H1 (cell line): ENCODE results near the gene ZBTB16. TPM values are rescaled to one million over a fixed set of nuclear protein-coding genes. Genes with fewer than 3 reads are reported as not detected.

Experiments
- CTCF ChIA-PET: fragments of 300-600 bp; sonication (Branson Sonifier 250); formaldehyde crosslinking; loops from one replicate; lab custom pipeline; 2021; ENCODE audit not compliant: partially characterized antibody; lab: Charles Lee
- POLR2A ChIA-PET: fragments of 300-600 bp; sonication (Branson Sonifier 250); formaldehyde crosslinking; loops from one replicate; lab custom pipeline; 2021; ENCODE audit warnings: inconsistent platforms; ENCODE audit not compliant: partially characterized antibody; lab: Charles Lee
- DNase-seq, 2 experiments: peaks; one replicate each; pipeline versions ENCODE4 v3.0.0 to v3.0.0-alpha.2; 2010 to 2022; ENCODE audit warnings: low spot score in 2 of 2, low read depth in 1 of 2, mixed read lengths in 1 of 2
- FAIRE-seq: peaks from 2 replicates; lab custom pipeline; 2011; peaks lifted over from hg19 to GRCh38; lab: Jason Lieb, UNC
- H2AFZ ChIP-seq: 2 replicates; pipeline ENCODE4 v1.8.1; 2012; ENCODE audit warnings: low read length, inconsistent platforms
- H2AK5ac ChIP-seq: 2 replicates; pipeline ENCODE4 v1.6.1; 2013; ENCODE audit warnings: low read depth, low read length
- H2BK120ac ChIP-seq: replicated peaks from 2 replicates; pipeline ENCODE3; 2013; ENCODE audit warnings: low read depth, low read length, inconsistent platforms
- H2BK12ac ChIP-seq: 2 replicates; pipeline ENCODE4 v1.6.1; 2013; ENCODE audit warnings: low read depth, low read length
- H2BK15ac ChIP-seq: 2 replicates; pipeline ENCODE4 v1.6.1; 2013; ENCODE audit warnings: low read length
- H2BK20ac ChIP-seq: 2 replicates; pipeline ENCODE4 v1.6.1; 2013; ENCODE audit warnings: low read length
- H2BK5ac ChIP-seq: 2 replicates; pipeline ENCODE4 v1.6.1; 2013; ENCODE audit warnings: low read depth, low read length
- H3K14ac ChIP-seq: 2 replicates; pipeline ENCODE4 v1.6.1; 2013; ENCODE audit warnings: inconsistent platforms; ENCODE audit not compliant: insufficient read length
- H3K18ac ChIP-seq: 2 replicates; pipeline ENCODE4 v1.6.1; 2013; ENCODE audit warnings: low read length; ENCODE audit errors: extremely low read depth
- H3K23ac ChIP-seq: 2 replicates; pipeline ENCODE4 v1.6.1; 2013; ENCODE audit warnings: inconsistent platforms; ENCODE audit not compliant: insufficient read length
- H3K23me2 ChIP-seq: 2 replicates; pipeline ENCODE4 v1.6.1; 2013; ENCODE audit warnings: low read depth, low read length
- H3K27ac ChIP-seq: 2 replicates; pipeline ENCODE4 v1.6.1; 2011; ENCODE audit warnings: low read depth, low read length, inconsistent platforms
- H3K27me3 ChIP-seq, 4 experiments: replicated peaks in 1 of 4; 1 replicate in 1 of 4; 2 replicates in 3 of 4; pipeline versions ENCODE4 v1.6.1 to v1.8.1; 2011 to 2013; ENCODE audit warnings: low read length in 3 of 4, mild to moderate bottlenecking in 3 of 4, inconsistent platforms in 2 of 4, mixed read lengths in 2 of 4, moderate library complexity in 1 of 4; ENCODE audit not compliant: control insufficient read depth in 3 of 4, insufficient read depth in 3 of 4; ENCODE audit errors: extremely low read depth in 1 of 4
- H3K36me3 ChIP-seq, 4 experiments: 2 replicates each; pipeline versions ENCODE4 v1.6.1 to v1.8.1; 2011 to 2013; ENCODE audit warnings: mild to moderate bottlenecking in 4 of 4, low read length in 3 of 4, moderate library complexity in 2 of 4, control low read depth in 1 of 4, inconsistent platforms in 1 of 4; ENCODE audit not compliant: insufficient read depth in 4 of 4, control insufficient read depth in 2 of 4
- H3K4ac ChIP-seq: replicated peaks from 2 replicates; pipeline ENCODE3; 2013; ENCODE audit warnings: low read length, low read depth, mixed read lengths, inconsistent platforms; ENCODE audit not compliant: insufficient read length
- H3K4me1 ChIP-seq, 4 experiments: replicated peaks in 1 of 4; 1 replicate in 1 of 4; 2 replicates in 3 of 4; pipeline versions ENCODE4 v1.6.1 to v1.8.1; 2011 to 2013; ENCODE audit warnings: low read length in 3 of 4, inconsistent platforms in 2 of 4, mixed read lengths in 1 of 4; ENCODE audit not compliant: insufficient read depth in 4 of 4, control insufficient read depth in 3 of 4
- H3K4me2 ChIP-seq, 2 experiments: 2 replicates each; pipeline versions ENCODE4 v1.6.1 to v1.8.1; 2011 to 2013; ENCODE audit warnings: low read depth in 2 of 2, low read length in 2 of 2, control low read depth in 1 of 2, inconsistent platforms in 1 of 2, mild to moderate bottlenecking in 1 of 2; ENCODE audit not compliant: insufficient read depth in 1 of 2
- H3K4me3 ChIP-seq, 4 experiments: fragments of 200-600, 300-600 bp in 1 of 4; sonication (generic), shearing (Covaris generic), sonication (Bioruptor Twin) in 1 of 4; 2 replicates each; pipeline versions ENCODE4 v1.5.1 to v1.8.1; 2011 to 2016; ENCODE audit warnings: low read length in 4 of 4, low read depth in 3 of 4, control low read depth in 2 of 4, inconsistent platforms in 2 of 4, mild to moderate bottlenecking in 2 of 4, mixed read lengths in 1 of 4, moderate library complexity in 1 of 4; ENCODE audit not compliant: insufficient read depth in 2 of 4; ENCODE audit errors: extremely low read depth in 1 of 4
- H3K56ac ChIP-seq: replicated peaks from 2 replicates; pipeline ENCODE3; 2013; ENCODE audit warnings: low read depth, mild to moderate bottlenecking, mixed read lengths, low read length, inconsistent platforms; ENCODE audit not compliant: insufficient read length
- H3K79me1 ChIP-seq: 2 replicates; pipeline ENCODE4 v1.6.1; 2013; ENCODE audit warnings: low read depth, low read length, control low read depth
- H3K79me2 ChIP-seq, 2 experiments: 2 replicates each; pipeline versions ENCODE4 v1.6.1 to v1.8.1; 2012 to 2013; ENCODE audit warnings: low read length in 2 of 2, mild to moderate bottlenecking in 2 of 2, inconsistent platforms in 1 of 2; ENCODE audit not compliant: insufficient read depth in 2 of 2, control insufficient read depth in 1 of 2
- H3K9ac ChIP-seq, 4 experiments: replicated peaks in 1 of 4; 1 replicate in 1 of 4; 2 replicates in 3 of 4; pipeline versions ENCODE4 v1.6.1 to v1.8.1; 2011 to 2013; ENCODE audit warnings: low read depth in 3 of 4, low read length in 3 of 4, control low read depth in 2 of 4, mild to moderate bottlenecking in 2 of 4, moderate library complexity in 2 of 4, inconsistent platforms in 1 of 4; ENCODE audit errors: extremely low read depth in 1 of 4
- H3K9me3 ChIP-seq, 2 experiments: 2 replicates each; pipeline versions ENCODE4 v1.6.1 to v1.8.1; 2012 to 2013; ENCODE audit warnings: mild to moderate bottlenecking in 2 of 2, moderate library complexity in 2 of 2, control low read depth in 1 of 2, inconsistent platforms in 1 of 2, low read depth in 1 of 2, low read length in 1 of 2, mixed read lengths in 1 of 2; ENCODE audit not compliant: insufficient read depth in 2 of 2
- H4K20me1 ChIP-seq, 2 experiments: replicated peaks in 1 of 2; 2 replicates each; pipeline versions ENCODE3 to v1.8.1; 2011 to 2013; ENCODE audit warnings: inconsistent platforms in 2 of 2, low read length in 2 of 2, mild to moderate bottlenecking in 1 of 2; ENCODE audit not compliant: insufficient read depth in 2 of 2, control insufficient read depth in 1 of 2
- H4K5ac ChIP-seq: 2 replicates; pipeline ENCODE4 v1.6.1; 2013; ENCODE audit warnings: low read length, low read depth, mixed read lengths, inconsistent platforms; ENCODE audit not compliant: insufficient read length
- H4K8ac ChIP-seq: 2 replicates; pipeline ENCODE4 v1.8.0; 2013; ENCODE audit warnings: mild to moderate bottlenecking, moderate library complexity, low read length, inconsistent platforms; ENCODE audit not compliant: insufficient read depth; ENCODE audit errors: extremely low read depth
- H4K91ac ChIP-seq: replicated peaks from 2 replicates; pipeline ENCODE3; 2013; ENCODE audit warnings: low read length, mixed read lengths, inconsistent platforms; ENCODE audit not compliant: insufficient read length
- CBX5 ChIP-seq: fragments of 300-800, 300-1000 bp; sonication (generic); IDR thresholded peaks from 2 replicates; pipeline ENCODE4 v1.7.1; 2016; ENCODE audit warnings: antibody characterized with exemption, low read length, low read depth
- CBX8 ChIP-seq: fragments of 300-800, 300-1000 bp; sonication (generic); IDR thresholded peaks from 2 replicates; pipeline ENCODE4 v1.7.1; 2016; ENCODE audit warnings: low read depth, low read length, borderline replicate concordance
- CTBP2 ChIP-seq: IDR thresholded peaks from 2 replicates; pipeline ENCODE4 v1.7.0; 2011; ENCODE audit warnings: borderline replicate concordance, mild to moderate bottlenecking, moderate library complexity, mixed read lengths, low read length; ENCODE audit not compliant: insufficient read depth, insufficient read length
- HDAC2 ChIP-seq, 2 experiments: fragments of 300-600 bp in 1 of 2; sonication (generic) in 1 of 2; IDR thresholded peaks; 2 replicates each; pipeline ENCODE4 v1.6.1; 2011 to 2012; ENCODE audit warnings: low read depth in 2 of 2, low read length in 2 of 2, mild to moderate bottlenecking in 2 of 2, moderate library complexity in 2 of 2, borderline replicate concordance in 1 of 2, inconsistent platforms in 1 of 2
- JUND ChIP-seq: IDR thresholded peaks from 2 replicates; pipeline ENCODE4 v1.6.1; 2011; ENCODE audit warnings: mild to moderate bottlenecking, improper control_type of control experiment, low read length
- POLR2A ChIP-seq, 2 experiments: IDR thresholded peaks; 1 replicate in 1 of 2; 2 replicates in 1 of 2; pipeline ENCODE4 v1.6.1; 2011; ENCODE audit warnings: low read depth in 2 of 2, low read length in 2 of 2, mild to moderate bottlenecking in 2 of 2; ENCODE audit errors: control extremely low read depth in 1 of 2
- RNF2 ChIP-seq: fragments of 200-900, 300-1000 bp; sonication (generic); IDR thresholded peaks from 2 replicates; pipeline ENCODE4 v1.7.1; 2016; ENCODE audit warnings: borderline replicate concordance, low read depth, mild to moderate bottlenecking, antibody characterized with exemption, low read length; ENCODE audit not compliant: poor library complexity, severe bottlenecking; ENCODE audit errors: missing control alignments
- SAP30 ChIP-seq: fragments of 300-600 bp; sonication (generic); IDR thresholded peaks from 2 replicates; pipeline ENCODE4 v1.7.1; 2012; ENCODE audit warnings: low read length, moderate library complexity, mild to moderate bottlenecking, inconsistent platforms; ENCODE audit not compliant: insufficient read depth, insufficient replicate concordance
- SIX5 ChIP-seq: IDR thresholded peaks from 2 replicates; pipeline ENCODE4 v1.6.1; 2011; ENCODE audit warnings: mild to moderate bottlenecking, low read depth, low read length
- SP1 ChIP-seq: IDR thresholded peaks from 2 replicates; pipeline ENCODE4 v1.6.1; 2011; ENCODE audit warnings: low read depth, low read length
- SRF ChIP-seq: IDR thresholded peaks from 2 replicates; pipeline ENCODE4 v1.6.1; 2011; ENCODE audit warnings: mild to moderate bottlenecking, low read depth, low read length, moderate library complexity
- SUZ12 ChIP-seq: fragments of 200-600 bp; sonication (generic); IDR thresholded peaks from 2 replicates; pipeline ENCODE4 v1.6.1; 2012; ENCODE audit warnings: mild to moderate bottlenecking, inconsistent platforms, low read length, moderate library complexity, mixed read lengths
- TAF7 ChIP-seq: optimal IDR thresholded peaks from 2 replicates; pipeline ENCODE3; 2011; ENCODE audit warnings: low read depth, mild to moderate bottlenecking, inconsistent platforms, low read length, moderate library complexity, borderline replicate concordance
- ZNF274 ChIP-seq: IDR thresholded peaks from 2 replicates; pipeline ENCODE4 v1.7.0; 2012; ENCODE audit warnings: low read length, borderline replicate concordance; ENCODE audit errors: extremely low read depth
- WGBS, 2 experiments: shearing (Covaris generic) in 1 of 2; methylation state at CpG; one replicate each; pipeline versions ENCODE4 v1.1.6 to v1.1.7; 2013 to 2015; ENCODE audit warnings: low lambda C conversion rate in 2 of 2, mixed read lengths in 2 of 2, inconsistent platforms in 1 of 2, low coverage in 1 of 2, missing lambda C conversion rate in 1 of 2; ENCODE audit not compliant: insufficient replicate concordance in 2 of 2, insufficient coverage in 1 of 2, insufficient read length in 1 of 2; ENCODE audit errors: extremely low coverage in 1 of 2, missing lambda C conversion rate in 1 of 2; 5-methylcytosine and 5-hydroxymethylcytosine counted together
- polyA plus RNA-seq, 7 experiments: library from polyadenylated mRNA; depleted of rRNA in 3 of 7; stranded (reverse) in 5 of 7; unstranded in 2 of 7; fragments of >200 nt in 5 of 7; fragments of 200-250 nt in 2 of 7; gene quantifications; 1 replicate in 5 of 7; 2 replicates in 1 of 7; 4 replicates in 1 of 7; pipeline versions ENCODE4 v1.2.1 to v1.2.3, GENCODE V29; 2011 to 2013; ENCODE audit warnings: missing spikeins in 2 of 7, mixed read lengths in 2 of 7
- total RNA-seq: library from RNA; stranded (reverse); fragmentation: NEBNext Ultra II Directional; extraction: Animal tissue kit (Norgen Biotek cat#: 25700); gene quantifications from 2 replicates; pipeline ENCODE4 v1.2.1, GENCODE V29; 2021

Gene ZBTB16
- total and polyA plus RNA-seq, 2 of the 8 experiments (the other 6 are each of a cell fraction or from before 2014, with no cell fraction given) = 0.12 to 0.61 TPM

GRCh38 chr11:114152162-114152561 is 92.7 kb downstream of the ZBTB16 start:
- WGBS, 2 experiments = 90% methylated on average over 3 of the region's 3 CpGs; no CpG with 5 or more reads in 1 of the 2 experiments
- FAIRE-seq = no peak
- H3K23ac ChIP-seq = no peak overlapping the region

More at GRCh38 chr11:114152162-114152561, 92.7 kb downstream of the ZBTB16 start:
- CTCF ChIA-PET = interaction anchor here (0.8 to 1.0 kb wide), 3 partner anchors 9 to 108 kb away, joined by 3 to 4 read pairs (median 4); no protein-coding TSS in a partner anchor
- no peaks in the 10 kb centered on the region for H3K36me3 ChIP-seq
- H2AFZ ChIP-seq = no peak overlapping the region
- no peak overlapping the region for H3K14ac ChIP-seq
- no peaks in the 10 kb centered on the region for H3K79me2 ChIP-seq
- no peak for DNase-seq
- no peak overlapping the region for H2AK5ac ChIP-seq
- no peaks in the 10 kb centered on the region for H3K4me1 ChIP-seq
- H3K4me3 ChIP-seq = no peak overlapping the region
- H3K4me2 ChIP-seq = no peak overlapping the region
- H3K79me1 ChIP-seq = no peaks in the 10 kb centered on the region
- no peaks in the 10 kb centered on the region for H4K20me1 ChIP-seq
- POLR2A ChIA-PET = no interaction called here
- no peak overlapping the region for H3K4ac ChIP-seq
- no peak overlapping the region for H2BK5ac ChIP-seq
- no peak overlapping the region for H2BK15ac ChIP-seq
- no peaks in the 10 kb centered on the region for H3K23me2 ChIP-seq
- TF ChIP-seq CBX8 = no peak
- TF ChIP-seq ZNF274 = no peak
- TF ChIP-seq TAF7 = no peak
- no peak for TF ChIP-seq POLR2A (IDR thresholded peaks at IDR 0.05; ENCODE audit: control extremely low read depth in 1 of 2, low read depth in 2 of 2, low read length in 2 of 2)
- TF ChIP-seq SAP30 = no peak
- no peak for TF ChIP-seq CBX5
- TF ChIP-seq HDAC2 (IDR thresholded peaks at IDR 0.05; ENCODE audit: borderline replicate concordance in 1 of 2, low read depth in 2 of 2, low read length in 2 of 2) = no peak
- no peak for TF ChIP-seq RNF2
- no peak for TF ChIP-seq SUZ12
- no peak for TF ChIP-seq JUND
- TF ChIP-seq SRF = no peak
- no peak for TF ChIP-seq CTBP2
- TF ChIP-seq SP1 = no peak
- TF ChIP-seq SIX5 = no peak
- TF ChIP-seq, all 59 proteins: peak for 0
- no peak overlapping the region for H4K5ac ChIP-seq
- no peak overlapping the region for H4K8ac ChIP-seq
- H2BK12ac ChIP-seq = no peak overlapping the region
- no peak overlapping the region for H2BK120ac ChIP-seq
- no peak overlapping the region for H3K56ac ChIP-seq
- H3K18ac ChIP-seq = no peak overlapping the region
- no peak overlapping the region for H3K27ac ChIP-seq
- no peak overlapping the region for H4K91ac ChIP-seq
- no peak overlapping the region for H2BK20ac ChIP-seq
- H3K9ac ChIP-seq = no peak overlapping the region
- no peaks in the 10 kb centered on the region for H3K9me3 ChIP-seq
- no peaks in the 10 kb centered on the region for H3K27me3 ChIP-seq
